ENCODE measurements around the gene CFL1. TPM values are rescaled to one million over a fixed set of nuclear protein-coding genes. Genes with fewer than 3 reads are reported as not detected.
A peak's percentile ranks its signal among the peaks of the same experiment; 100 is the strongest.
"Not testable (repeated sequence)": the region's sequence is repeated elsewhere in the genome, so short reads cannot be mapped to it uniquely, and the experiment has no call there.

Gene CFL1
- total and polyA plus RNA-seq, 5 donors from 2014 or later = 737 to 3,209 (median 2,553) TPM

- H3K4me1 Mint-ChIP-seq = no peaks in the 10 kb centered on the region
- Histone ChIP-seq H3K4me1 (ENCODE audit: control insufficient read depth, insufficient read depth, low read length, poor library complexity, severe bottlenecking) (no peaks in the 10 kb centered on the region), H3K36me3 (ENCODE audit: control insufficient read depth, insufficient read depth, low read length) (no peaks in the 10 kb centered on the region), H3K27me3 (ENCODE audit: control insufficient read depth, insufficient read depth, low read length) (no peaks in the 10 kb centered on the region), H3K9me3 (ENCODE audit: control insufficient read depth in 2 of 2, low read length in 2 of 2) (no peaks in the 10 kb centered on the region), H3K27ac (ENCODE audit: insufficient read depth, low read length, poor library complexity, severe bottlenecking) (no peak overlapping the region), H3K4me3 (ENCODE audit: low read depth, low read length) (no peak overlapping the region)
- no peak overlapping the region for H3K4me3 Mint-ChIP-seq
- H3K36me3 Mint-ChIP-seq = no peaks in the 10 kb centered on the region
- no peak for ATAC-seq (ENCODE audit: low read depth in 2 of 2)
- H3K27me3 Mint-ChIP-seq = no peaks in the 10 kb centered on the region
- no peaks in the 10 kb centered on the region for H3K9me3 Mint-ChIP-seq
- no peak for DNase-seq
- no peak overlapping the region for H3K27ac Mint-ChIP-seq
Measured at GRCh38 chr11:65843811-65844210, 14.2 kb downstream of the CFL1 start.

DNA sequence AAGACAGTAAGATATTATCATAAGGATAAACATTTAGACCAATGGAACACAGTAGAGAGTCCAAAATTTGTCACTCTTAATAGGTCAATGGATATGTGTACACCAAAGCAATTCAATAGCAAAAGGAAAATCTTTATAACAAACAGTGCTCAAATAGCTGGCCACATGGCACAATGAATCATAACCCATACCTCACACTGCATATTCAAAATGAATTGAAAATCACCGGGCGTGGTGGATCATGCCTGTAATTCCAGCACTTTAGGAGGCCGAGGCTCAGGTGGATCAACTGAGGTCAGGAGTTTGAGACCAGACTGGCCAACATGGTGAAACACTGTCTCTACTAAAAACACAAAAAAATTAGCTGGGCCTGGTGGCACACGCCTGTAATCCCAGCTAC, 15.8 kb downstream of the CFL1 start:
- DNase-seq (no peak), ATAC-seq (ENCODE audit: low read depth in 2 of 2) (no peak)
- no peaks in the 10 kb centered on the region for H3K27me3 ChIP-seq (ENCODE audit: control insufficient read depth, insufficient read depth, low read length)
- H3K27ac Mint-ChIP-seq = no peak overlapping the region
- H3K4me1 Mint-ChIP-seq = no peaks in the 10 kb centered on the region
- no peaks in the 10 kb centered on the region for H3K36me3 Mint-ChIP-seq
- H3K4me3 Mint-ChIP-seq = no peak overlapping the region
- H3K27me3 Mint-ChIP-seq = no peaks in the 10 kb centered on the region
- no peak overlapping the region for H3K27ac ChIP-seq (ENCODE audit: insufficient read depth, low read length, poor library complexity, severe bottlenecking)
- no peaks in the 10 kb centered on the region for H3K4me1 ChIP-seq (ENCODE audit: control insufficient read depth, insufficient read depth, low read length, poor library complexity, severe bottlenecking)
- no peaks in the 10 kb centered on the region for H3K9me3 ChIP-seq (ENCODE audit: control insufficient read depth in 2 of 2, low read length in 2 of 2)
- H3K9me3 Mint-ChIP-seq = no peaks in the 10 kb centered on the region
- H3K4me3 ChIP-seq (ENCODE audit: low read depth, low read length) = no peak overlapping the region
- H3K36me3 ChIP-seq (ENCODE audit: control insufficient read depth, insufficient read depth, low read length) = no peaks in the 10 kb centered on the region

- H3K36me3 Mint-ChIP-seq = no peaks in the 10 kb centered on the region
- no peaks in the 10 kb centered on the region for H3K36me3 ChIP-seq (ENCODE audit: control insufficient read depth, insufficient read depth, low read length)
- no peak overlapping the region for H3K27ac ChIP-seq (ENCODE audit: insufficient read depth, low read length, poor library complexity, severe bottlenecking)
- peaks cover 0 to 10% (median 5%) of the 10 kb centered on the region in 4 donors for H3K4me1 Mint-ChIP-seq
- H3K27me3 Mint-ChIP-seq = peaks cover 15% of the 10 kb centered on the region
- no peak for ATAC-seq (ENCODE audit: low read depth in 2 of 2)
- no peak for DNase-seq
- peaks cover 4% of the 10 kb centered on the region for H3K27me3 ChIP-seq (ENCODE audit: control insufficient read depth, insufficient read depth, low read length)
- H3K4me1 ChIP-seq (ENCODE audit: control insufficient read depth, insufficient read depth, low read length, poor library complexity, severe bottlenecking) = peaks cover 17% of the 10 kb centered on the region
- no peak overlapping the region for H3K27ac Mint-ChIP-seq
- H3K4me3 Mint-ChIP-seq = no peak overlapping the region
- H3K4me3 ChIP-seq (ENCODE audit: low read depth, low read length) = peak overlapping the region; percentile 70
- H3K9me3 Mint-ChIP-seq = no peaks in the 10 kb centered on the region
- H3K9me3 ChIP-seq (ENCODE audit: control insufficient read depth in 2 of 2, low read length in 2 of 2) = no peaks in the 10 kb centered on the region
Measured at GRCh38 chr11:65834202-65834601, 23.8 kb downstream of the CFL1 start.

DNA sequence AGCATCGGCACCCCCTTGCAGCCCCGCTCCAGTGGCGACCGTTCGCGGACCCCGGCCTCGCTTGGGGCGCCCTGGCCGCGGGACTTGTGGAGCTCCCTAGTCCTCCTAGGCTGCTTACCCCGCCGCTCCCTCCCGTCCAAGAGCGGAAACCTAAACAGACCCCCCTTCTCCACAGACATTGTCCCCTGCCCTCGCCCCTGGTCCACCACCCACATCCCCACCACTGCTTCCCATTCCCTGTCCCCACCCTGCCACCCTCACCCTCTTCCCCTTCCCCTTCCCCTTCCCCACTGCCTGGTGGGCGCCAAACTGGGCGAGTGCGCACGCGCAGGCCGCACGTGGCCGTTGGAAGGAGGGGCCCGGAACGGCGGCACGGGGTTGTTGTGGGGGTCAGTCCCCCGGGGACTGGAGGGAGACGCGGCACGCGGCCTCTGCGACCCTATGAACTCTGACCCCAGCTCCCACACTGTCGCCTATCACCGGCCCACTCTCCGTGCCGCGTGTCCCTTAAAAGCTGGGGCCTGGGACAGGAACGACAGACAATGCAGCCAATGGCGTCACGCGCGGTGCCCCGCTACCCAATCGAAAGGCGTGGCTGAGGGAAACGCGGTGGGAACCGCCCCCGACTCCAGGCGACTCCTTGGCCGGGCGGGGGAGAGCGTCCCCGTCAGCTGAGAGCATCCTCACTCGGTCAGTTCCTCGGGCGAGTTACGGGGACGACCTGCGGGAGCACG, 24.5 kb downstream of the CFL1 start, which contains the start of gene SNX32:
TSS of gene SNX32 (plus strand) at position 667 of the 734 bp plus-strand sequence. CDS start 103 bp downstream, outside the sequence.
- Mint-ChIP-seq H3K36me3 (no peaks in the 10 kb centered on the region), H3K27me3 (peaks cover 15% of the 10 kb centered on the region), H3K4me1 (peaks cover 0 to 10% (median 5%) of the 10 kb centered on the region in 4 donors), H3K27ac (peak within 1 kb of the TSS in 2 of 3 donors; percentile 54 to 74), H3K9me3 (no peaks in the 10 kb centered on the region), H3K4me3 (no peak within 1 kb of the TSS)
- ATAC-seq (ENCODE audit: low read depth in 2 of 2) (peak; percentile 99), DNase-seq (peak; percentile 88 to 96 (median 93))
- Histone ChIP-seq H3K9me3 (ENCODE audit: control insufficient read depth in 2 of 2, low read length in 2 of 2) (no peaks in the 10 kb centered on the region), H3K4me3 (ENCODE audit: low read depth, low read length) (peak within 1 kb of the TSS; percentile 70), H3K27me3 (ENCODE audit: control insufficient read depth, insufficient read depth, low read length) (peaks cover 4% of the 10 kb centered on the region), H3K36me3 (ENCODE audit: control insufficient read depth, insufficient read depth, low read length) (no peaks in the 10 kb centered on the region), H3K27ac (ENCODE audit: insufficient read depth, low read length, poor library complexity, severe bottlenecking) (peak within 1 kb of the TSS; percentile 9), H3K4me1 (ENCODE audit: control insufficient read depth, insufficient read depth, low read length, poor library complexity, severe bottlenecking) (peaks cover 17% of the 10 kb centered on the region)

DNA sequence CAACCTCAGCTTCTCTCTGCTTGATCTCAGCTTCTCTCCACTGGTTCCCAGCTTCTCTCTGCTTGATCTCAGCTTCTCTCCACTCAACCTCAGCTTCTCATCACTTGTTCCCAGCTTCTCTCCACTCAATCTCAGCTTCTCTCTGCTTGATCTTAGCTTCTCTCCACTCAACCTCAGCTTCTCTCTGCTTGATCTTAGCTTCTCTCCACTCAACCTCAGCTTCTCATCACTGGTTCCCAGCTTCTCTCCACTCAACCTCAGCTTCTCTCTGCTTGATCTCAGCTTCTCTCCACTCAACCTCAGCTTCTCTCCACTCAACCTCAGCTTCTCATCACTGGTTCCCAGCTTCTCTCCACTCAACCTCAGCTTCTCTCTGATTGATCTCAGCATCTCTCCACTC, 25.7 kb downstream of the CFL1 start:
- H3K4me1 Mint-ChIP-seq = peaks cover 0 to 10% (median 5%) of the 10 kb centered on the region in 4 donors
- H3K27me3 ChIP-seq (ENCODE audit: control insufficient read depth, insufficient read depth, low read length); H3K36me3 Mint-ChIP-seq; H3K9me3 Mint-ChIP-seq; H3K36me3 ChIP-seq (ENCODE audit: control insufficient read depth, insufficient read depth, low read length); H3K9me3 ChIP-seq (ENCODE audit: control insufficient read depth in 2 of 2, low read length in 2 of 2); H3K4me3 ChIP-seq (ENCODE audit: low read depth, low read length); H3K27ac ChIP-seq (ENCODE audit: insufficient read depth, low read length, poor library complexity, severe bottlenecking); ATAC-seq (ENCODE audit: low read depth in 2 of 2); DNase-seq: not testable (repeated sequence)
- H3K4me1 ChIP-seq (ENCODE audit: control insufficient read depth, insufficient read depth, low read length, poor library complexity, severe bottlenecking) = peaks cover 17% of the 10 kb centered on the region
- H3K27ac Mint-ChIP-seq = peak overlapping the region in 1 of 3 donors; percentile 80
- peak overlapping the region in 2 of 4 donors; percentile 13 to 78 for H3K4me3 Mint-ChIP-seq
- H3K27me3 Mint-ChIP-seq = peaks cover 26% of the 10 kb centered on the region

DNA sequence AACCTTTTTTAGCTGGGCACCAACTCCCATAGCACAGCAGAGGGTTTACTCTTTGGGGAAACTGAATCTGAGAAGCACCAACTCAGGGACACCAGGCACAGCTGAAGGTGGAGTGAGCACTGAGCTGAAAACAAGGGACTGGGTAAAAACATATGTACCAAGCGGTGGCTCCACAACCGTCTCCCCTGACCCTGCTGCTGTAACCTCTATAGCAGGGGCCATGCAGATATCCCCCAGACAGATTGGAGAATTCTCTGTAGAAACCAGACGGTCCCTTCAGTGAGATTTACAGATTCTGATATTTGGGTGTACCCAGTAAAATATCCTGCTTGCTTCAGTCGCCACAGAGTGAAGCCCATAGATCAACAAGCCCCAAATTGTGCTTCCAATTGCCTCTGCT, 28.5 kb downstream of the CFL1 start:
- Mint-ChIP-seq H3K27me3 (peaks cover 26% of the 10 kb centered on the region), H3K4me1 (peaks cover 0 to 10% (median 5%) of the 10 kb centered on the region in 4 donors)
- no peak overlapping the region for H3K4me3 ChIP-seq (ENCODE audit: low read depth, low read length)

DNA sequence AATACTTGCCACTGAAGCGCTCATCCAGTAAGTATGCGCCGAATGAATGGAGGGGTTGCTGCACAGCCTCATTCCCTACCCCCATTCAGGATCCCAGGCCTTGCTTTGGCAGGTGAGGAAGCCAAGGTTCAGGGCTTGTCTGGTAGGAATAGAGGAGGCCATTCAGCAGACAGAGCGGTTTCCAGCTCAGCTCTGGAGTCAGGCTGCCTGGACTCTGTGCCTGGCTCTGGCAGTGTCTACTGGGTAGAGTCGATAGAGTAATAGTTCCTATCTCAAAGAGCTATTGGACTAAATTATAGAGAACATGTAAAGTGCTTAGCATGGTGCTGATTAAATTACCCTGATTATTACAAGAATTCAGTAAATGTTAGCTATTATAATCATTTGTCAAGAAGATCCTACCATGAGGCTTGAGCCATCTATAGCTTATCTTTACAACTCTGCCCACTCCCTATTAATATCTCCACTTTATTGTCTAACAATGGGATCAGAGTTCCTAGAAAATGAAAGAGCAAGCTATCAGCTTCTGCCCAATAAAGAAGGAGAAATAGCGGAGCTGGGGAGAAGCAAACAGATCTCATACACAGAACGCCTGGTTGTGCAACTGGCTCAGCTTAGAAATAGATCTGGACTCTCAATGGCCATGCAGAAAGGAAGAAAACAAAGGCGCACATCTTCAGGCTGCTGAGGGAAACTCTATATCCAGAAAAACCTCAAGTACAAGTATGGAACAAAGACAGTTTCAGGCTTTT, 30.8 kb downstream of the CFL1 start:
- peaks cover 3% of the 10 kb centered on the region for H3K27me3 ChIP-seq (ENCODE audit: control insufficient read depth, insufficient read depth, low read length)
- no peaks in the 10 kb centered on the region for H3K36me3 ChIP-seq (ENCODE audit: control insufficient read depth, insufficient read depth, low read length)
- Mint-ChIP-seq H3K27me3 (peaks cover 29% of the 10 kb centered on the region), H3K4me3 (no peak overlapping the region), H3K9me3 (no peaks in the 10 kb centered on the region), H3K36me3 (no peaks in the 10 kb centered on the region), H3K4me1 (peaks cover 0 to 5% (median 1%) of the 10 kb centered on the region in 4 donors), H3K27ac (no peak overlapping the region)
- no peaks in the 10 kb centered on the region for H3K9me3 ChIP-seq (ENCODE audit: control insufficient read depth in 2 of 2, low read length in 2 of 2)
- no peak overlapping the region for H3K4me3 ChIP-seq (ENCODE audit: low read depth, low read length)
- ATAC-seq (ENCODE audit: low read depth in 2 of 2) (no peak), DNase-seq (no peak)
- H3K27ac ChIP-seq (ENCODE audit: insufficient read depth, low read length, poor library complexity, severe bottlenecking) = no peak overlapping the region
- no peaks in the 10 kb centered on the region for H3K4me1 ChIP-seq (ENCODE audit: control insufficient read depth, insufficient read depth, low read length, poor library complexity, severe bottlenecking)

More for the DNA sequence above, 28.5 kb downstream of the CFL1 start:
- Histone ChIP-seq H3K9me3 (ENCODE audit: control insufficient read depth in 2 of 2, low read length in 2 of 2) (no peaks in the 10 kb centered on the region), H3K36me3 (ENCODE audit: control insufficient read depth, insufficient read depth, low read length) (no peaks in the 10 kb centered on the region), H3K4me1 (ENCODE audit: control insufficient read depth, insufficient read depth, low read length, poor library complexity, severe bottlenecking) (peaks cover 16% of the 10 kb centered on the region), H3K27ac (ENCODE audit: insufficient read depth, low read length, poor library complexity, severe bottlenecking) (no peak overlapping the region), H3K27me3 (ENCODE audit: control insufficient read depth, insufficient read depth, low read length) (peaks cover 4% of the 10 kb centered on the region)
- Mint-ChIP-seq H3K36me3 (no peaks in the 10 kb centered on the region), H3K27ac (no peak overlapping the region), H3K4me3 (peak overlapping the region in 1 of 4 donors; percentile 35), H3K9me3 (no peaks in the 10 kb centered on the region)
- ATAC-seq (ENCODE audit: low read depth in 2 of 2) (no peak), DNase-seq (no peak)
